22Rv1 (cell line): Measurements from ENCODE around the gene CRYGN.

Experiments
- ZFX ChIP-seq: fragments of 450-650 bp; IDR thresholded peaks from 2 replicates; pipeline ENCODE4 v1.6.1; 2017; ENCODE audit warnings: antibody characterized with exemption, borderline replicate concordance
- TF ChIP-seq, protein P1 (sequence below): fragments of 450-650 bp; IDR thresholded peaks from 2 replicates; pipeline ENCODE4 v1.5.1; 2017; ENCODE audit warnings: mild to moderate bottlenecking

- TF ChIP-seq, protein P1, sequence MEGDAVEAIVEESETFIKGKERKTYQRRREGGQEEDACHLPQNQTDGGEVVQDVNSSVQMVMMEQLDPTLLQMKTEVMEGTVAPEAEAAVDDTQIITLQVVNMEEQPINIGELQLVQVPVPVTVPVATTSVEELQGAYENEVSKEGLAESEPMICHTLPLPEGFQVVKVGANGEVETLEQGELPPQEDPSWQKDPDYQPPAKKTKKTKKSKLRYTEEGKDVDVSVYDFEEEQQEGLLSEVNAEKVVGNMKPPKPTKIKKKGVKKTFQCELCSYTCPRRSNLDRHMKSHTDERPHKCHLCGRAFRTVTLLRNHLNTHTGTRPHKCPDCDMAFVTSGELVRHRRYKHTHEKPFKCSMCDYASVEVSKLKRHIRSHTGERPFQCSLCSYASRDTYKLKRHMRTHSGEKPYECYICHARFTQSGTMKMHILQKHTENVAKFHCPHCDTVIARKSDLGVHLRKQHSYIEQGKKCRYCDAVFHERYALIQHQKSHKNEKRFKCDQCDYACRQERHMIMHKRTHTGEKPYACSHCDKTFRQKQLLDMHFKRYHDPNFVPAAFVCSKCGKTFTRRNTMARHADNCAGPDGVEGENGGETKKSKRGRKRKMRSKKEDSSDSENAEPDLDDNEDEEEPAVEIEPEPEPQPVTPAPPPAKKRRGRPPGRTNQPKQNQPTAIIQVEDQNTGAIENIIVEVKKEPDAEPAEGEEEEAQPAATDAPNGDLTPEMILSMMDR: no peak
- no peak for TF ChIP-seq ZFX
These were observed 34.9 kb downstream of the CRYGN start for GRCh38 chr7:151405056-151405455.
